A204.1 (cell line): ENCODE results near the gene SLC2A9.

Source experiments
- FAIRE-seq: peaks from 2 replicates; lab custom pipeline; 2012; peaks lifted over from hg19 to GRCh38; lab: Jason Lieb, UNC

SLC2A9 gene

GRCh38 chr4:10045481-10045880 lies 24.2 kb upstream of the SLC2A9 start:
- no peak for FAIRE-seq

- no peak for FAIRE-seq
These were observed 19.7 kb upstream of the SLC2A9 start for GRCh38 chr4:10041036-10041435.

GRCh38 chr4:10040049-10040892 lies 19.0 kb upstream of the SLC2A9 start:
- no peak for FAIRE-seq

- FAIRE-seq: no peak
These were observed 15.6 kb upstream of the SLC2A9 start for GRCh38 chr4:10036807-10037342.

- FAIRE-seq: no peak
These were observed 13.8 kb upstream of the SLC2A9 start for GRCh38 chr4:10035130-10035529.

- no peak for FAIRE-seq
These were observed 13.4 kb upstream of the SLC2A9 start for GRCh38 chr4:10034612-10035104.

GRCh38 chr4:10034136-10034535 lies 12.8 kb upstream of the SLC2A9 start:
- no peak for FAIRE-seq

GRCh38 chr4:10033191-10033881 lies 12.0 kb upstream of the SLC2A9 start:
- FAIRE-seq: no peak

- no peak for FAIRE-seq
These were observed 11.3 kb upstream of the SLC2A9 start for GRCh38 chr4:10032625-10033024.

- FAIRE-seq: no peak
These were observed 10.6 kb upstream of the SLC2A9 start for GRCh38 chr4:10031668-10032590.

- no peak for FAIRE-seq
These were observed 9.8 kb upstream of the SLC2A9 start for GRCh38 chr4:10030972-10031667.

GRCh38 chr4:10029403-10029802 lies 8.1 kb upstream of the SLC2A9 start:
- no peak for FAIRE-seq

GRCh38 chr4:10028910-10029309 lies 7.6 kb upstream of the SLC2A9 start:
- no peak for FAIRE-seq

GRCh38 chr4:10026485-10026884 lies 5.2 kb upstream of the SLC2A9 start:
- FAIRE-seq: no peak

- FAIRE-seq: no peak
These were observed 4.0 kb upstream of the SLC2A9 start for GRCh38 chr4:10025230-10025806.

- no peak for FAIRE-seq
These were observed 3.0 kb upstream of the SLC2A9 start for GRCh38 chr4:10024303-10024702.

- FAIRE-seq: no peak
These were observed 2.5 kb upstream of the SLC2A9 start for GRCh38 chr4:10023806-10024205.

- FAIRE-seq: no peak
These were observed 1.7 kb upstream of the SLC2A9 start for GRCh38 chr4:10023050-10023419.

- no peak for FAIRE-seq
These were observed 1.2 kb upstream of the SLC2A9 start for GRCh38 chr4:10022346-10023049.

- no peak for FAIRE-seq
These were observed 341 bp upstream of the SLC2A9 start for GRCh38 chr4:10021653-10022023.

- FAIRE-seq: no peak
These were observed 1.2 kb downstream of the SLC2A9 start for GRCh38 chr4:10020106-10020505.
